Transverse colon (tissue), 3 donors: Measurements from ENCODE around the gene TXNL1.

ENCODE experiments used
- EP300 ChIP-seq: sonication (generic); formaldehyde crosslinking; IDR thresholded peaks from one replicate; pipeline ENCODE4 v1.6.1; 2017; ENCODE audit warnings: antibody characterized with exemption, low read depth
- TF ChIP-seq, protein P1 (sequence below), 5 experiments: fragments of 200-600 bp in 3 of 5; fragments of 450-650 bp in 2 of 5; sonication (generic) in 3 of 5; IDR thresholded peaks; 1 replicate in 2 of 5; 2 replicates in 3 of 5; pipeline ENCODE4 v1.5.1; 2016 to 2017; ENCODE audit warnings: antibody characterized with exemption in 5 of 5, inconsistent platforms in 3 of 5, mild to moderate bottlenecking in 2 of 5, moderate library complexity in 1 of 5

DNA sequence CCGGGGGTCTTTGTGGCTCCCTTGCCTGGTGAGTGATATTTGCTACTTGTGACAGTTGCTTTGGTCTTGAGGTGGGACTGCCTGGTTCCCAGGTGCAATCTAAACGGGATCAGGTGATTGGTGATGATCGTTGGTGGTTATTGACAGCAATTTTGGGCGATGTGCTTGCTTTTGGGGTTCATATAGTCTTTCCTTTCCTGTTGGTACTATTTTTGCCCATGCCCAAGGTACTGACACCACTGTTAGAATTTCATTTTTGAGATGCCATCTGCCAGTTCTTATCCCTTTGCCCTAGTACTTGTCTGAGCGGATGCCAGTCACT, 13.3 kb upstream of the TXNL1 start:
- TF ChIP-seq, protein P1, sequence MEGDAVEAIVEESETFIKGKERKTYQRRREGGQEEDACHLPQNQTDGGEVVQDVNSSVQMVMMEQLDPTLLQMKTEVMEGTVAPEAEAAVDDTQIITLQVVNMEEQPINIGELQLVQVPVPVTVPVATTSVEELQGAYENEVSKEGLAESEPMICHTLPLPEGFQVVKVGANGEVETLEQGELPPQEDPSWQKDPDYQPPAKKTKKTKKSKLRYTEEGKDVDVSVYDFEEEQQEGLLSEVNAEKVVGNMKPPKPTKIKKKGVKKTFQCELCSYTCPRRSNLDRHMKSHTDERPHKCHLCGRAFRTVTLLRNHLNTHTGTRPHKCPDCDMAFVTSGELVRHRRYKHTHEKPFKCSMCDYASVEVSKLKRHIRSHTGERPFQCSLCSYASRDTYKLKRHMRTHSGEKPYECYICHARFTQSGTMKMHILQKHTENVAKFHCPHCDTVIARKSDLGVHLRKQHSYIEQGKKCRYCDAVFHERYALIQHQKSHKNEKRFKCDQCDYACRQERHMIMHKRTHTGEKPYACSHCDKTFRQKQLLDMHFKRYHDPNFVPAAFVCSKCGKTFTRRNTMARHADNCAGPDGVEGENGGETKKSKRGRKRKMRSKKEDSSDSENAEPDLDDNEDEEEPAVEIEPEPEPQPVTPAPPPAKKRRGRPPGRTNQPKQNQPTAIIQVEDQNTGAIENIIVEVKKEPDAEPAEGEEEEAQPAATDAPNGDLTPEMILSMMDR (IDR thresholded peaks at IDR 0.05), result no peak
- TF ChIP-seq EP300, result no peak
